ENCODE data around the gene XPO4.
"Not testable (repeated sequence)": the region's sequence is repeated elsewhere in the genome, so short reads cannot be mapped to it uniquely, and the experiment has no call there.

XPO4 gene

GRCh38 chr13:20894245-20894644 is 8.3 kb downstream of the XPO4 start:
- no peaks in the 10 kb centered on the region for H3K9me3 ChIP-seq (ENCODE audit: control insufficient read depth, insufficient read depth, low read length)
- H3K27me3 ChIP-seq (ENCODE audit: control insufficient read depth, low read length): no peaks in the 10 kb centered on the region
- H3K4me1 ChIP-seq (ENCODE audit: control insufficient read depth, low read length): peaks cover 3% of the 10 kb centered on the region; the same call in 1 of the 2 replicates
- H3K79me2 ChIP-seq (ENCODE audit: control insufficient read depth, low read length): peaks cover 100% of the 10 kb centered on the region
- H3K27ac ChIP-seq (ENCODE audit: low read depth, low read length): no peak overlapping the region
- H3K36me3 ChIP-seq (ENCODE audit: control insufficient read depth, low read length): peaks cover 22% of the 10 kb centered on the region
- H3K9me2 ChIP-seq (replicated peaks; ENCODE audit: control insufficient read depth, low read length): no peaks in the 10 kb centered on the region
- no peak for TF ChIP-seq EZH2phosphoT487 (IDR thresholded peaks at IDR 0.05; ENCODE audit: borderline replicate concordance, low read length)
- TF ChIP-seq CTCF (IDR thresholded peaks at IDR 0.05; ENCODE audit: low read depth, low read length, poor library complexity, severe bottlenecking): no peak
- no peaks in the 10 kb centered on the region for H4K20me1 ChIP-seq (ENCODE audit: control insufficient read depth, insufficient read depth, low read depth, low read length)
- no peak overlapping the region for H3K4me3 ChIP-seq (ENCODE audit: low read length)
- H3F3A ChIP-seq (ENCODE audit: control insufficient read depth, insufficient read depth): no peaks in the 10 kb centered on the region
- no peak overlapping the region for H3K4me2 ChIP-seq (ENCODE audit: low read length)

DNA sequence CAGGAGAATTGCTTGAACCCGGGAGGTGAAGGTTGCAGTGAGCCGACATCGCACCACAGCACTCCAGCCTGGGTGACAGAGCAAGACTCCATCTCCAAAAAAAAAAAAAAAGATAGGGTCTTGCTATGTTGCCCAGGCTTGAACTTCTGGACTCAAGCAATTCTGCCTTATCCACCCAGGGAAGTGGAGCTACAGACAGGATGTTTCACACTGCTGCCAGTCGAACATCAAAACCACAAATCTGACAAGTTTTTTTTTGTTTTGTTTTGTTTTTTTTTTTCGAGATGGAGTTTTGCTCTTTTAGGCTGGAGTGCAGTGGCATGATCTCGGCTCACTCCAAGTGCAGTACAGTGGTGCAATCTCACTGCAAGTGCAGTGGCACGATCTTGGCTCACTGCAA is 10.8 kb downstream of the XPO4 start:
- Histone ChIP-seq H3K4me3 (ENCODE audit: low read length) (no peak overlapping the region), H3K4me2 (ENCODE audit: low read length) (no peak overlapping the region), H3K79me2 (ENCODE audit: control insufficient read depth, low read length) (peaks cover 100% of the 10 kb centered on the region), H3K4me1 (ENCODE audit: control insufficient read depth, low read length) (peaks cover 3% of the 10 kb centered on the region; the same call in 1 of the 2 replicates), H3K27me3 (ENCODE audit: control insufficient read depth, low read length) (no peaks in the 10 kb centered on the region), H3K36me3 (ENCODE audit: control insufficient read depth, low read length) (peaks cover 9% of the 10 kb centered on the region), H3K27ac (ENCODE audit: low read depth, low read length) (no peak overlapping the region), H4K20me1 (ENCODE audit: control insufficient read depth, insufficient read depth, low read depth, low read length) (no peaks in the 10 kb centered on the region), H3K9me2 (replicated peaks; ENCODE audit: control insufficient read depth, low read length) (no peaks in the 10 kb centered on the region), H3K9me3 (ENCODE audit: control insufficient read depth, insufficient read depth, low read length) (no peaks in the 10 kb centered on the region), H3F3A (ENCODE audit: control insufficient read depth, insufficient read depth) (no peaks in the 10 kb centered on the region)
- no peak for TF ChIP-seq CTCF (IDR thresholded peaks at IDR 0.05; ENCODE audit: low read depth, low read length, poor library complexity, severe bottlenecking)
- TF ChIP-seq EZH2phosphoT487 (IDR thresholded peaks at IDR 0.05; ENCODE audit: borderline replicate concordance, low read length): no peak

GRCh38 chr13:20891034-20891433 is 11.5 kb downstream of the XPO4 start:
- Histone ChIP-seq H3K9me2 (replicated peaks; ENCODE audit: control insufficient read depth, low read length) (no peaks in the 10 kb centered on the region), H3K27ac (ENCODE audit: low read depth, low read length) (no peak overlapping the region), H3F3A (ENCODE audit: control insufficient read depth, insufficient read depth) (no peaks in the 10 kb centered on the region), H4K20me1 (ENCODE audit: control insufficient read depth, insufficient read depth, low read depth, low read length) (no peaks in the 10 kb centered on the region), H3K79me2 (ENCODE audit: control insufficient read depth, low read length) (peaks cover 100% of the 10 kb centered on the region), H3K27me3 (ENCODE audit: control insufficient read depth, low read length) (no peaks in the 10 kb centered on the region), H3K36me3 (ENCODE audit: control insufficient read depth, low read length) (peaks cover 9% of the 10 kb centered on the region), H3K4me3 (ENCODE audit: low read length) (no peak overlapping the region), H3K9me3 (ENCODE audit: control insufficient read depth, insufficient read depth, low read length) (no peaks in the 10 kb centered on the region), H3K4me2 (ENCODE audit: low read length) (no peak overlapping the region), H3K4me1 (ENCODE audit: control insufficient read depth, low read length) (peaks cover 3% of the 10 kb centered on the region; the same call in 1 of the 2 replicates)
- TF ChIP-seq CTCF (IDR thresholded peaks at IDR 0.05; ENCODE audit: low read depth, low read length, poor library complexity, severe bottlenecking): no peak
- TF ChIP-seq EZH2phosphoT487 (IDR thresholded peaks at IDR 0.05; ENCODE audit: borderline replicate concordance, low read length): no peak

- peaks cover 100% of the 10 kb centered on the region for H3K79me2 ChIP-seq (ENCODE audit: control insufficient read depth, low read length)
- H3K4me3 ChIP-seq (ENCODE audit: low read length); H4K20me1 ChIP-seq (ENCODE audit: control insufficient read depth, insufficient read depth, low read depth, low read length); H3K4me1 ChIP-seq (ENCODE audit: control insufficient read depth, low read length); H3F3A ChIP-seq (ENCODE audit: control insufficient read depth, insufficient read depth); H3K9me2 ChIP-seq (replicated peaks; ENCODE audit: control insufficient read depth, low read length); H3K9me3 ChIP-seq (ENCODE audit: control insufficient read depth, insufficient read depth, low read length); H3K4me2 ChIP-seq (ENCODE audit: low read length); H3K27ac ChIP-seq (ENCODE audit: low read depth, low read length); H3K36me3 ChIP-seq (ENCODE audit: control insufficient read depth, low read length); H3K27me3 ChIP-seq (ENCODE audit: control insufficient read depth, low read length): not testable (repeated sequence)
Measured at GRCh38 chr13:20890540-20890939, 12.0 kb downstream of the XPO4 start.

Data from DOHH2 (cell line).